Measurements from ENCODE around the gene SPTY2D1.

Gene SPTY2D1

DNA sequence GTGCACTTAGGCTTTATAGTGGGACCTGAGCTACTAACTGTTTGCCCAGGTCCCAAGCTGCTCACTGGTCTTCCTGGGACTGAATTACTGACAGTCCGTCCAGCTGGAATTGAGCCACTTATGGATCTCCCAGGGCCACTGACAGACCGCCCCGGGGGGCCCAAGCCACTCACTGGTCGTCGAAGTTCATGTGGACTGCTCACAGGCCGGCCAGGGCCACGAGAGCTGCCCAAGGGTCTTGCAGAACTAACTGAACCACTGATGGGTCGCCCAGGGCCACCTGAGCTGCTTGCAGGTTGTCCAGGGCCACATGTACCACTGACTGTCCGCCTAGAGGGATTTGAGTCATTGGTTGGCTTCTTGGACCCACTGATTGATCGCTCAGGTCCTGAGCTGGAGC, 19.5 kb downstream of the SPTY2D1 start:
- H3K27ac ChIP-seq (replicated peaks), result no peak overlapping the region
- TF ChIP-seq SPI1 (IDR thresholded peaks at IDR 0.05; ENCODE audit: borderline replicate concordance, low read depth), result no peak
- TF ChIP-seq GABPA (IDR thresholded peaks at IDR 0.05; ENCODE audit: low read depth), result no peak
- TF ChIP-seq, protein P1, sequence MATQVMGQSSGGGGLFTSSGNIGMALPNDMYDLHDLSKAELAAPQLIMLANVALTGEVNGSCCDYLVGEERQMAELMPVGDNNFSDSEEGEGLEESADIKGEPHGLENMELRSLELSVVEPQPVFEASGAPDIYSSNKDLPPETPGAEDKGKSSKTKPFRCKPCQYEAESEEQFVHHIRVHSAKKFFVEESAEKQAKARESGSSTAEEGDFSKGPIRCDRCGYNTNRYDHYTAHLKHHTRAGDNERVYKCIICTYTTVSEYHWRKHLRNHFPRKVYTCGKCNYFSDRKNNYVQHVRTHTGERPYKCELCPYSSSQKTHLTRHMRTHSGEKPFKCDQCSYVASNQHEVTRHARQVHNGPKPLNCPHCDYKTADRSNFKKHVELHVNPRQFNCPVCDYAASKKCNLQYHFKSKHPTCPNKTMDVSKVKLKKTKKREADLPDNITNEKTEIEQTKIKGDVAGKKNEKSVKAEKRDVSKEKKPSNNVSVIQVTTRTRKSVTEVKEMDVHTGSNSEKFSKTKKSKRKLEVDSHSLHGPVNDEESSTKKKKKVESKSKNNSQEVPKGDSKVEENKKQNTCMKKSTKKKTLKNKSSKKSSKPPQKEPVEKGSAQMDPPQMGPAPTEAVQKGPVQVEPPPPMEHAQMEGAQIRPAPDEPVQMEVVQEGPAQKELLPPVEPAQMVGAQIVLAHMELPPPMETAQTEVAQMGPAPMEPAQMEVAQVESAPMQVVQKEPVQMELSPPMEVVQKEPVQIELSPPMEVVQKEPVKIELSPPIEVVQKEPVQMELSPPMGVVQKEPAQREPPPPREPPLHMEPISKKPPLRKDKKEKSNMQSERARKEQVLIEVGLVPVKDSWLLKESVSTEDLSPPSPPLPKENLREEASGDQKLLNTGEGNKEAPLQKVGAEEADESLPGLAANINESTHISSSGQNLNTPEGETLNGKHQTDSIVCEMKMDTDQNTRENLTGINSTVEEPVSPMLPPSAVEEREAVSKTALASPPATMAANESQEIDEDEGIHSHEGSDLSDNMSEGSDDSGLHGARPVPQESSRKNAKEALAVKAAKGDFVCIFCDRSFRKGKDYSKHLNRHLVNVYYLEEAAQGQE (IDR thresholded peaks at IDR 0.05; ENCODE audit: insufficient replicate concordance, low read depth), result no peak
- TF ChIP-seq POLR2AphosphoS5 (IDR thresholded peaks at IDR 0.05; ENCODE audit: low read depth), result no peak
- TF ChIP-seq, protein P2, sequence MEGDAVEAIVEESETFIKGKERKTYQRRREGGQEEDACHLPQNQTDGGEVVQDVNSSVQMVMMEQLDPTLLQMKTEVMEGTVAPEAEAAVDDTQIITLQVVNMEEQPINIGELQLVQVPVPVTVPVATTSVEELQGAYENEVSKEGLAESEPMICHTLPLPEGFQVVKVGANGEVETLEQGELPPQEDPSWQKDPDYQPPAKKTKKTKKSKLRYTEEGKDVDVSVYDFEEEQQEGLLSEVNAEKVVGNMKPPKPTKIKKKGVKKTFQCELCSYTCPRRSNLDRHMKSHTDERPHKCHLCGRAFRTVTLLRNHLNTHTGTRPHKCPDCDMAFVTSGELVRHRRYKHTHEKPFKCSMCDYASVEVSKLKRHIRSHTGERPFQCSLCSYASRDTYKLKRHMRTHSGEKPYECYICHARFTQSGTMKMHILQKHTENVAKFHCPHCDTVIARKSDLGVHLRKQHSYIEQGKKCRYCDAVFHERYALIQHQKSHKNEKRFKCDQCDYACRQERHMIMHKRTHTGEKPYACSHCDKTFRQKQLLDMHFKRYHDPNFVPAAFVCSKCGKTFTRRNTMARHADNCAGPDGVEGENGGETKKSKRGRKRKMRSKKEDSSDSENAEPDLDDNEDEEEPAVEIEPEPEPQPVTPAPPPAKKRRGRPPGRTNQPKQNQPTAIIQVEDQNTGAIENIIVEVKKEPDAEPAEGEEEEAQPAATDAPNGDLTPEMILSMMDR (IDR thresholded peaks at IDR 0.05; ENCODE audit: insufficient read depth, low read length), result no peak
- DNase-seq (ENCODE audit: low read depth in 1 of 2, low spot score in 1 of 2), result no peak
- no peaks in the 10 kb centered on the region for H3K27me3 ChIP-seq (ENCODE audit: insufficient read depth, poor library complexity, severe bottlenecking)
- H3K4me3 ChIP-seq (replicated peaks; ENCODE audit: insufficient read depth, low read length), result no peak overlapping the region

DNA sequence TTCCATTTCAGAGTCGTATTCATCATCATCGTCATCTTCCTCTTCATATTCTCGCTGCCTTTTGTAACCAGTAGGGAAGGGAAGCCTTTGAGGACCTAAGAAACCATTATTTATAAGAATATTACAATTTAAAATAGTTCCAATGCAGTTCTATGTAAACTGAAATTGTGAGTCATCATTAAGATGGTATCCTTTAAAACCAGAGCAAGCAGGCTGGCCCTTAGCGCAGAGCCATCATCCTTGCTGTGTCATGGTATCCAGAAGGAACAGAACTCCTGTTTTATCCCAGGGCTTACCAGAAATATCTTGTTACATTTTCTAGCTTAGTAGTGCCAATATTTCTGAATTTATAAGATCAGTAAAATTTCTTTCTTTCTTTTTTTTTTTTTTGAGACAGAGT, 21.7 kb downstream of the SPTY2D1 start:
- TF ChIP-seq, protein P2 (IDR thresholded peaks at IDR 0.05; ENCODE audit: insufficient read depth, low read length), result no peak
- TF ChIP-seq, protein P1 (IDR thresholded peaks at IDR 0.05; ENCODE audit: insufficient replicate concordance, low read depth), result no peak
- TF ChIP-seq SPI1 (IDR thresholded peaks at IDR 0.05; ENCODE audit: borderline replicate concordance, low read depth) (no peak), GABPA (IDR thresholded peaks at IDR 0.05; ENCODE audit: low read depth) (no peak), POLR2AphosphoS5 (IDR thresholded peaks at IDR 0.05; ENCODE audit: low read depth) (no peak)
- Histone ChIP-seq H3K4me3 (replicated peaks; ENCODE audit: insufficient read depth, low read length) (no peak overlapping the region), H3K27ac (replicated peaks) (no peak overlapping the region), H3K27me3 (ENCODE audit: insufficient read depth, poor library complexity, severe bottlenecking) (no peaks in the 10 kb centered on the region)
- no peak for DNase-seq (ENCODE audit: low read depth in 1 of 2, low spot score in 1 of 2)

DNA sequence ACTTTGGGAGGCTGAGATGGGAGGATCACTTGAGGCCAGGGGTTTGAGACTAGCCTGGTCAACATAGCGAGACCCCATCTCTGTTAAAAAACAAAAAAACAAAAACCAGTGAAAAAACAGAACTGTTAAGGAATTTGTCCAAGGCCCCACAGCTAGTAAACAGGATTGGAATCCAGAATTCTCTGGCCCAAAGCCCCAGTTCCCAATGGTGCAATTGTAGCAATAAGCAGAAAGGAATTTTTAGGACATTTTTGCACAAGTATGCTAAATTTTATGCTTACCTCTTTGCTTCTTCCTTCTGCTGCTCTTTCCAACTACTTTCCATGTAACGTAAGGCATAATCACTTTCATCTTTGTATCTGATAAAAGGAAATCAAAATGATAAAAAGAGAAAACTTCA, 22.9 kb downstream of the SPTY2D1 start:
- Histone ChIP-seq H3K27ac (replicated peaks) (no peak overlapping the region), H3K4me3 (replicated peaks; ENCODE audit: insufficient read depth, low read length) (no peak overlapping the region), H3K27me3 (ENCODE audit: insufficient read depth, poor library complexity, severe bottlenecking) (no peaks in the 10 kb centered on the region)
- TF ChIP-seq, protein P2 (IDR thresholded peaks at IDR 0.05; ENCODE audit: insufficient read depth, low read length), result no peak
- TF ChIP-seq SPI1 (IDR thresholded peaks at IDR 0.05; ENCODE audit: borderline replicate concordance, low read depth) (no peak), GABPA (IDR thresholded peaks at IDR 0.05; ENCODE audit: low read depth) (no peak), POLR2AphosphoS5 (IDR thresholded peaks at IDR 0.05; ENCODE audit: low read depth) (no peak)
- TF ChIP-seq, protein P1 (IDR thresholded peaks at IDR 0.05; ENCODE audit: insufficient replicate concordance, low read depth), result no peak
- no peak for DNase-seq (ENCODE audit: low read depth in 1 of 2, low spot score in 1 of 2)

All from HL-60 (cell line).